OCI-LY7 (cell line): Measurements from ENCODE around the gene CLEC16A. TPM values are rescaled to one million over a fixed set of nuclear protein-coding genes. Genes with fewer than 3 reads are reported as not detected.

Experiments
- BruUV-seq: library from RNA; stranded (reverse); fragments of 400-500 nt; replicated peaks from 2 replicates; lab custom pipeline; 2021; lab: Mats Ljungman, UMichigan
- CTCF ChIA-PET: fragments of 300-600 bp; sonication (Branson Sonifier 250); formaldehyde crosslinking; loops from one replicate; lab custom pipeline; 2022; ENCODE audit warnings: antibody characterized with exemption; ENCODE audit not compliant: unreplicated experiment; lab: Charles Lee
- POLR2A ChIA-PET: fragments of 300-600 bp; sonication (Branson Sonifier 250); formaldehyde crosslinking; loops from one replicate; lab custom pipeline; 2022; ENCODE audit warnings: antibody characterized with exemption; lab: Charles Lee
- DNase-seq: peaks from one replicate; pipeline ENCODE4 v3.0.0-alpha.2; 2015; ENCODE audit warnings: low spot score
- H2AFZ ChIP-seq: fragments of 200-600 bp; sonication (generic), shearing (Covaris generic); 2 replicates; pipeline ENCODE4 v1.6.1; 2014; ENCODE audit warnings: mild to moderate bottlenecking, antibody characterized with exemption, low read length, moderate library complexity
- H3K27ac ChIP-seq: fragments of 200-600 bp; sonication (generic); 2 replicates; pipeline ENCODE4 v1.5.1; 2014; ENCODE audit warnings: mixed run types, low read depth, mild to moderate bottlenecking, moderate library complexity, low read length, inconsistent platforms; ENCODE audit not compliant: poor library complexity, severe bottlenecking
- H3K36me3 ChIP-seq: fragments of 200-600 bp; sonication (generic); 2 replicates; pipeline ENCODE4 v1.6.1; 2014; ENCODE audit warnings: mild to moderate bottlenecking, antibody characterized with exemption, low read length, moderate library complexity, mixed read lengths; ENCODE audit not compliant: insufficient read depth
- H3K4me1 ChIP-seq: fragments of 200-600 bp; sonication (generic); 2 replicates; pipeline ENCODE4 v1.5.1; 2014; ENCODE audit warnings: mild to moderate bottlenecking, low read length; ENCODE audit not compliant: insufficient read depth, poor library complexity, severe bottlenecking
- H3K4me2 ChIP-seq: fragments of 200-600 bp; sonication (generic); 2 replicates; pipeline ENCODE4 v1.6.1; 2014; ENCODE audit warnings: mild to moderate bottlenecking, low read length
- H3K4me3 ChIP-seq: fragments of 200-600 bp; sonication (generic); 2 replicates; pipeline ENCODE4 v1.5.1; 2014; ENCODE audit warnings: mild to moderate bottlenecking, low read depth, low read length; ENCODE audit not compliant: poor library complexity, severe bottlenecking
- H3K79me2 ChIP-seq: fragments of 200-600 bp; sonication (generic); 2 replicates; pipeline ENCODE4 v1.6.1; 2016; ENCODE audit warnings: low read depth, mild to moderate bottlenecking, low read length, moderate library complexity, mixed read lengths; ENCODE audit not compliant: insufficient read depth
- H3K9me2 ChIP-seq: fragments of 200-600 bp; sonication (generic); 2 replicates; pipeline ENCODE4 v1.6.1; 2016; ENCODE audit warnings: mild to moderate bottlenecking, low read length, mixed read lengths; ENCODE audit not compliant: insufficient read depth
- H3K9me3 ChIP-seq: fragments of 200-600 bp; sonication (generic); 2 replicates; pipeline ENCODE4 v1.6.1; 2014; ENCODE audit warnings: mild to moderate bottlenecking, mixed run types, low read length, mixed read lengths
- H4K20me1 ChIP-seq: fragments of 200-600 bp; sonication (generic); 2 replicates; pipeline ENCODE4 v1.6.1; 2014; ENCODE audit warnings: mild to moderate bottlenecking, antibody characterized with exemption, low read length, moderate library complexity, mixed read lengths; ENCODE audit not compliant: insufficient read depth
- EZH2phosphoT487 ChIP-seq: fragments of 200-600 bp; sonication (generic); IDR thresholded peaks from 2 replicates; pipeline ENCODE4 v1.6.1; 2018; ENCODE audit warnings: low read depth, borderline replicate concordance, mild to moderate bottlenecking, mixed run types, antibody characterized with exemption, low read length, moderate library complexity, mixed read lengths
- intact Hi-C: fragments of 100-400 bp; cut with micrococcal nuclease; formaldehyde crosslinking; loops from one replicate; pipeline ENCODE4 v1.10.0; 2022; ENCODE audit not compliant: unreplicated experiment
- total RNA-seq, 2 experiments: library from RNA; depleted of rRNA in 1 of 2; stranded (reverse); fragments of >200 nt in 1 of 2; shearing (Covaris generic) in 1 of 2; gene quantifications; 2 replicates each; pipeline ENCODE4 v1.2.3, GENCODE V29; 2014 to 2022
- TF ChIP-seq, protein P1 (sequence below): fragments of 200-600 bp; sonication (generic); conservative IDR thresholded peaks from 2 replicates; pipeline ENCODE4 v1.5.1; 2014; ENCODE audit warnings: mild to moderate bottlenecking, antibody characterized with exemption, low read length, moderate library complexity, mixed read lengths

CLEC16A gene
- total RNA-seq, 2 experiments from 2014 or later = 26.2 to 50.9 TPM

DNA sequence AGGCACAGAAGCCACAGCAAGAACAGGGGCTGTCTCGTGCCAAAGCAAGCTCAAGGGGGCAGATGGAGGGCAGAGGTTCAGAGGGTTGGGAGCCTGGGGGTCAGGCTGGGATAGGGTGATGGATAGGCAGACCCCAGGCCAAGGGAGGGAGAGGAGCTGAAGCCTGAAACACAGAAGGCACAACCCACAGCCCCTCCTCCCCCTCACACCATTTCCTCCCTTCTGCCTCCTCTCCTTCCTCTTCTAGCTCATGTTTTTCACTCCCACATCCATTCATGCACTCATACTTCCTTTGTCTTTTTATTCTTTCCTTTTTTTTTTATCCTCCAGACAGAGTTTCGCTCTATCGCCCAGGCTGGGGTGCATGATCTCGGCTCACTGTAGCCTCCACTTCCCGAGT lies 250.5 kb downstream of the CLEC16A start:
- BruUV-seq = no TSS peak
- no peaks in the 10 kb centered on the region for H4K20me1 ChIP-seq
- H2AFZ ChIP-seq = no peak overlapping the region
- H3K9me2 ChIP-seq = no peaks in the 10 kb centered on the region
- no peak overlapping the region for H3K4me2 ChIP-seq
- H3K36me3 ChIP-seq = no peaks in the 10 kb centered on the region
- TF ChIP-seq, protein P1, sequence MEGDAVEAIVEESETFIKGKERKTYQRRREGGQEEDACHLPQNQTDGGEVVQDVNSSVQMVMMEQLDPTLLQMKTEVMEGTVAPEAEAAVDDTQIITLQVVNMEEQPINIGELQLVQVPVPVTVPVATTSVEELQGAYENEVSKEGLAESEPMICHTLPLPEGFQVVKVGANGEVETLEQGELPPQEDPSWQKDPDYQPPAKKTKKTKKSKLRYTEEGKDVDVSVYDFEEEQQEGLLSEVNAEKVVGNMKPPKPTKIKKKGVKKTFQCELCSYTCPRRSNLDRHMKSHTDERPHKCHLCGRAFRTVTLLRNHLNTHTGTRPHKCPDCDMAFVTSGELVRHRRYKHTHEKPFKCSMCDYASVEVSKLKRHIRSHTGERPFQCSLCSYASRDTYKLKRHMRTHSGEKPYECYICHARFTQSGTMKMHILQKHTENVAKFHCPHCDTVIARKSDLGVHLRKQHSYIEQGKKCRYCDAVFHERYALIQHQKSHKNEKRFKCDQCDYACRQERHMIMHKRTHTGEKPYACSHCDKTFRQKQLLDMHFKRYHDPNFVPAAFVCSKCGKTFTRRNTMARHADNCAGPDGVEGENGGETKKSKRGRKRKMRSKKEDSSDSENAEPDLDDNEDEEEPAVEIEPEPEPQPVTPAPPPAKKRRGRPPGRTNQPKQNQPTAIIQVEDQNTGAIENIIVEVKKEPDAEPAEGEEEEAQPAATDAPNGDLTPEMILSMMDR = no peak
- TF ChIP-seq EZH2phosphoT487 = no peak
- no peak overlapping the region for H3K27ac ChIP-seq
- H3K79me2 ChIP-seq = no peaks in the 10 kb centered on the region
- H3K4me3 ChIP-seq = no peak overlapping the region
- intact Hi-C loops = no loop called here
- H3K4me1 ChIP-seq = no peaks in the 10 kb centered on the region
- H3K9me3 ChIP-seq = no peaks in the 10 kb centered on the region
- no peak for DNase-seq
- CTCF ChIA-PET = no interaction called here
- POLR2A ChIA-PET = interaction anchor here (0.7 kb wide), 1 partner anchor 303 kb away, joined by 3 read pairs; no protein-coding TSS in a partner anchor

DNA sequence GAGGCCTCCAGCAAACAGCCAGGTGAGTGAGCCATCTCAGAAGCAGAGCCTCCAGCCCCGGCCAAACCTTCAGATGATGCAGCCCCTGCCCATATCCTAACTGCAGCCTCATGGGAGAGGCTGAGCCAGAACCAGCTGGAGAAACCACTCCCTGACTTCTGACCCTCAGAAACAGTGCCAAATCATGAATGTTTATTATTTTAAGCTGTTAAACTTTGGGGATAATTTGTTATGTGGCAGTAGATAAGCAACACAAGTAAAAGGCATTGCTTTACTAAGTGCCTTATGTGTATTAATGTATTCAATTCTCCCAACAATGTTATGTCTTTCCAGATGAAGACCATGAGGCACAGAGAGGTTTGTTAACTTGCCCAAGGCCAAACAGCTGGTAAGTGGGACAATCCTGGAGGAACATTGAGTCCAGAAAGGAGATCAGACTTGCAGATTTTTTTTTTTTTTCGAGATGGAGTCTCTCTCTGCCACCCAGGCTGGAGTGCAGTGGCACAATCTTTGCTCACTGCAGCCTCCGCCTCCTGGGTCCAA lies 252.0 kb downstream of the CLEC16A start:
- Histone ChIP-seq H3K79me2 (no peaks in the 10 kb centered on the region), H3K27ac (no peak overlapping the region), H3K36me3 (no peaks in the 10 kb centered on the region), H2AFZ (no peak overlapping the region), H3K9me2 (no peaks in the 10 kb centered on the region), H4K20me1 (no peaks in the 10 kb centered on the region), H3K9me3 (no peaks in the 10 kb centered on the region), H3K4me3 (no peak overlapping the region), H3K4me1 (no peaks in the 10 kb centered on the region), H3K4me2 (no peak overlapping the region)
- POLR2A ChIA-PET = no interaction called here
- TF ChIP-seq EZH2phosphoT487 = no peak
- TF ChIP-seq, protein P1 = no peak
- DNase-seq = no peak
- intact Hi-C loops = no loop called here
- CTCF ChIA-PET = no interaction called here
- BruUV-seq = no TSS peak

DNA sequence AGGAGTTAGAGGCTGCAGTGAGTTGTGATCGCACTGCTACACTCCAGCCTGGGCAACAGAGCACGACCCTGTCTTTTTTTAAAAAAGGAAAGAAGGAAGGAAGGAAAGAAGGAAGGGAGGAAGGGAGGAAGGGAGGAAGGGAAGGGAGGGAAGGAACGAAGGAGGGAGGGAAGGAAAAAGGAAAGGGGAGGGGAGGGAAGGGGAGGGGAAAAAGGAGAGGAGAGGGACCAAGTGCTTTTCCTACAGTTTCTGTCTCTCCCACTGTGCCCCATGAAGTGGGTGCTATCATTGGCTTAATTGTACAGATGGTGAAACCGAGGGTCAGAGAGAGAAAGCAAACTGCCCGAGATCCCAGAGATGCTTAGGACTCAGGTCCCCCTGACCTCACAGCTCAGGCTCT lies 254.0 kb downstream of the CLEC16A start:
- no peak overlapping the region for H3K4me2 ChIP-seq
- DNase-seq = no peak
- no peaks in the 10 kb centered on the region for H3K9me3 ChIP-seq
- TF ChIP-seq EZH2phosphoT487 = no peak
- TF ChIP-seq, protein P1 = no peak
- H3K4me1 ChIP-seq = peaks cover 5% of the 10 kb centered on the region
- BruUV-seq = no TSS peak
- intact Hi-C loops = no loop called here
- no peaks in the 10 kb centered on the region for H3K36me3 ChIP-seq
- no peaks in the 10 kb centered on the region for H4K20me1 ChIP-seq
- H3K27ac ChIP-seq = no peak overlapping the region
- ChIA-PET CTCF (no interaction called here), POLR2A (no interaction called here)
- H2AFZ ChIP-seq = no peak overlapping the region
- H3K9me2 ChIP-seq = no peaks in the 10 kb centered on the region
- no peaks in the 10 kb centered on the region for H3K79me2 ChIP-seq
- no peak overlapping the region for H3K4me3 ChIP-seq
